H1 (cell line): Measurements from ENCODE around the gene KLF5. TPM values are rescaled to one million over a fixed set of nuclear protein-coding genes. Genes with fewer than 3 reads are reported as not detected.
A peak's percentile ranks its signal among the peaks of the same experiment; 100 is the strongest.

ENCODE experiments used
- CTCF ChIA-PET: fragments of 300-600 bp; sonication (Branson Sonifier 250); formaldehyde crosslinking; loops from one replicate; lab custom pipeline; 2021; ENCODE audit not compliant: partially characterized antibody; lab: Charles Lee
- POLR2A ChIA-PET: fragments of 300-600 bp; sonication (Branson Sonifier 250); formaldehyde crosslinking; loops from one replicate; lab custom pipeline; 2021; ENCODE audit warnings: inconsistent platforms; ENCODE audit not compliant: partially characterized antibody; lab: Charles Lee
- DNase-seq, 2 experiments: peaks; one replicate each; pipeline versions ENCODE4 v3.0.0 to v3.0.0-alpha.2; 2010 to 2022; ENCODE audit warnings: low spot score in 2 of 2, low read depth in 1 of 2, mixed read lengths in 1 of 2
- FAIRE-seq: peaks from 2 replicates; lab custom pipeline; 2011; peaks lifted over from hg19 to GRCh38; lab: Jason Lieb, UNC
- H2AFZ ChIP-seq: 2 replicates; pipeline ENCODE4 v1.8.1; 2012; ENCODE audit warnings: low read length, inconsistent platforms
- H2AK5ac ChIP-seq: 2 replicates; pipeline ENCODE4 v1.6.1; 2013; ENCODE audit warnings: low read depth, low read length
- H2BK120ac ChIP-seq: replicated peaks from 2 replicates; pipeline ENCODE3; 2013; ENCODE audit warnings: low read depth, low read length, inconsistent platforms
- H2BK12ac ChIP-seq: 2 replicates; pipeline ENCODE4 v1.6.1; 2013; ENCODE audit warnings: low read depth, low read length
- H2BK15ac ChIP-seq: 2 replicates; pipeline ENCODE4 v1.6.1; 2013; ENCODE audit warnings: low read length
- H2BK20ac ChIP-seq: 2 replicates; pipeline ENCODE4 v1.6.1; 2013; ENCODE audit warnings: low read length
- H2BK5ac ChIP-seq: 2 replicates; pipeline ENCODE4 v1.6.1; 2013; ENCODE audit warnings: low read depth, low read length
- H3K14ac ChIP-seq: 2 replicates; pipeline ENCODE4 v1.6.1; 2013; ENCODE audit warnings: inconsistent platforms; ENCODE audit not compliant: insufficient read length
- H3K18ac ChIP-seq: 2 replicates; pipeline ENCODE4 v1.6.1; 2013; ENCODE audit warnings: low read length; ENCODE audit errors: extremely low read depth
- H3K23ac ChIP-seq: 2 replicates; pipeline ENCODE4 v1.6.1; 2013; ENCODE audit warnings: inconsistent platforms; ENCODE audit not compliant: insufficient read length
- H3K23me2 ChIP-seq: 2 replicates; pipeline ENCODE4 v1.6.1; 2013; ENCODE audit warnings: low read depth, low read length
- H3K27ac ChIP-seq: 2 replicates; pipeline ENCODE4 v1.6.1; 2011; ENCODE audit warnings: low read depth, low read length, inconsistent platforms
- H3K27me3 ChIP-seq, 4 experiments: replicated peaks in 1 of 4; 1 replicate in 1 of 4; 2 replicates in 3 of 4; pipeline versions ENCODE4 v1.6.1 to v1.8.1; 2011 to 2013; ENCODE audit warnings: low read length in 3 of 4, mild to moderate bottlenecking in 3 of 4, inconsistent platforms in 2 of 4, mixed read lengths in 2 of 4, moderate library complexity in 1 of 4; ENCODE audit not compliant: control insufficient read depth in 3 of 4, insufficient read depth in 3 of 4; ENCODE audit errors: extremely low read depth in 1 of 4
- H3K36me3 ChIP-seq, 4 experiments: 2 replicates each; pipeline versions ENCODE4 v1.6.1 to v1.8.1; 2011 to 2013; ENCODE audit warnings: mild to moderate bottlenecking in 4 of 4, low read length in 3 of 4, moderate library complexity in 2 of 4, control low read depth in 1 of 4, inconsistent platforms in 1 of 4; ENCODE audit not compliant: insufficient read depth in 4 of 4, control insufficient read depth in 2 of 4
- H3K4ac ChIP-seq: replicated peaks from 2 replicates; pipeline ENCODE3; 2013; ENCODE audit warnings: low read length, low read depth, mixed read lengths, inconsistent platforms; ENCODE audit not compliant: insufficient read length
- H3K4me1 ChIP-seq, 4 experiments: replicated peaks in 1 of 4; 1 replicate in 1 of 4; 2 replicates in 3 of 4; pipeline versions ENCODE4 v1.6.1 to v1.8.1; 2011 to 2013; ENCODE audit warnings: low read length in 3 of 4, inconsistent platforms in 2 of 4, mixed read lengths in 1 of 4; ENCODE audit not compliant: insufficient read depth in 4 of 4, control insufficient read depth in 3 of 4
- H3K4me2 ChIP-seq, 2 experiments: 2 replicates each; pipeline versions ENCODE4 v1.6.1 to v1.8.1; 2011 to 2013; ENCODE audit warnings: low read depth in 2 of 2, low read length in 2 of 2, control low read depth in 1 of 2, inconsistent platforms in 1 of 2, mild to moderate bottlenecking in 1 of 2; ENCODE audit not compliant: insufficient read depth in 1 of 2
- H3K4me3 ChIP-seq, 4 experiments: fragments of 200-600, 300-600 bp in 1 of 4; sonication (generic), shearing (Covaris generic), sonication (Bioruptor Twin) in 1 of 4; 2 replicates each; pipeline versions ENCODE4 v1.5.1 to v1.8.1; 2011 to 2016; ENCODE audit warnings: low read length in 4 of 4, low read depth in 3 of 4, control low read depth in 2 of 4, inconsistent platforms in 2 of 4, mild to moderate bottlenecking in 2 of 4, mixed read lengths in 1 of 4, moderate library complexity in 1 of 4; ENCODE audit not compliant: insufficient read depth in 2 of 4; ENCODE audit errors: extremely low read depth in 1 of 4
- H3K56ac ChIP-seq: replicated peaks from 2 replicates; pipeline ENCODE3; 2013; ENCODE audit warnings: low read depth, mild to moderate bottlenecking, mixed read lengths, low read length, inconsistent platforms; ENCODE audit not compliant: insufficient read length
- H3K79me1 ChIP-seq: 2 replicates; pipeline ENCODE4 v1.6.1; 2013; ENCODE audit warnings: low read depth, low read length, control low read depth
- H3K79me2 ChIP-seq, 2 experiments: 2 replicates each; pipeline versions ENCODE4 v1.6.1 to v1.8.1; 2012 to 2013; ENCODE audit warnings: low read length in 2 of 2, mild to moderate bottlenecking in 2 of 2, inconsistent platforms in 1 of 2; ENCODE audit not compliant: insufficient read depth in 2 of 2, control insufficient read depth in 1 of 2
- H3K9ac ChIP-seq, 4 experiments: replicated peaks in 1 of 4; 1 replicate in 1 of 4; 2 replicates in 3 of 4; pipeline versions ENCODE4 v1.6.1 to v1.8.1; 2011 to 2013; ENCODE audit warnings: low read depth in 3 of 4, low read length in 3 of 4, control low read depth in 2 of 4, mild to moderate bottlenecking in 2 of 4, moderate library complexity in 2 of 4, inconsistent platforms in 1 of 4; ENCODE audit errors: extremely low read depth in 1 of 4
- H3K9me3 ChIP-seq, 2 experiments: 2 replicates each; pipeline versions ENCODE4 v1.6.1 to v1.8.1; 2012 to 2013; ENCODE audit warnings: mild to moderate bottlenecking in 2 of 2, moderate library complexity in 2 of 2, control low read depth in 1 of 2, inconsistent platforms in 1 of 2, low read depth in 1 of 2, low read length in 1 of 2, mixed read lengths in 1 of 2; ENCODE audit not compliant: insufficient read depth in 2 of 2
- H4K20me1 ChIP-seq, 2 experiments: replicated peaks in 1 of 2; 2 replicates each; pipeline versions ENCODE3 to v1.8.1; 2011 to 2013; ENCODE audit warnings: inconsistent platforms in 2 of 2, low read length in 2 of 2, mild to moderate bottlenecking in 1 of 2; ENCODE audit not compliant: insufficient read depth in 2 of 2, control insufficient read depth in 1 of 2
- H4K5ac ChIP-seq: 2 replicates; pipeline ENCODE4 v1.6.1; 2013; ENCODE audit warnings: low read length, low read depth, mixed read lengths, inconsistent platforms; ENCODE audit not compliant: insufficient read length
- H4K8ac ChIP-seq: 2 replicates; pipeline ENCODE4 v1.8.0; 2013; ENCODE audit warnings: mild to moderate bottlenecking, moderate library complexity, low read length, inconsistent platforms; ENCODE audit not compliant: insufficient read depth; ENCODE audit errors: extremely low read depth
- H4K91ac ChIP-seq: replicated peaks from 2 replicates; pipeline ENCODE3; 2013; ENCODE audit warnings: low read length, mixed read lengths, inconsistent platforms; ENCODE audit not compliant: insufficient read length
- CEBPB ChIP-seq: IDR thresholded peaks from 2 replicates; pipeline ENCODE4 v1.6.1; 2012; ENCODE audit warnings: low read depth, low read length
- EZH2 ChIP-seq: fragments of 200-600 bp; sonication (generic); IDR thresholded peaks from 2 replicates; pipeline ENCODE4 v1.7.1; 2012; ENCODE audit warnings: low read depth, mild to moderate bottlenecking, moderate library complexity, low read length, inconsistent platforms; ENCODE audit not compliant: severe bottlenecking
- JUN ChIP-seq: IDR thresholded peaks from 2 replicates; pipeline ENCODE4 v1.6.1; 2011; ENCODE audit warnings: low read depth, mild to moderate bottlenecking, improper control_type of control experiment, low read length
- NRF1 ChIP-seq: IDR thresholded peaks from 2 replicates; pipeline ENCODE4 v1.6.1; 2011; ENCODE audit warnings: mild to moderate bottlenecking, low read depth, low read length, improper control_type of control experiment
- PHF8 ChIP-seq: fragments of 200-600 bp; sonication (generic); conservative IDR thresholded peaks from 2 replicates; pipeline ENCODE4 v1.7.1; 2012; ENCODE audit warnings: low read depth, mild to moderate bottlenecking, inconsistent platforms, low read length, moderate library complexity
- RXRA ChIP-seq: IDR thresholded peaks from 2 replicates; pipeline ENCODE4 v1.6.1; 2011; ENCODE audit warnings: low read depth, mild to moderate bottlenecking, low read length, moderate library complexity; ENCODE audit not compliant: insufficient read depth
- SIRT6 ChIP-seq: IDR thresholded peaks from one replicate; pipeline ENCODE4 v1.7.1; 2012; ENCODE audit warnings: low read length, inconsistent platforms
- TEAD4 ChIP-seq: IDR thresholded peaks from 2 replicates; pipeline ENCODE4 v1.6.1; 2012; ENCODE audit warnings: low read depth, low read length, inconsistent platforms, mixed read lengths
- USF2 ChIP-seq: IDR thresholded peaks from 2 replicates; pipeline ENCODE4 v1.6.1; 2011; ENCODE audit warnings: low read length, improper control_type of control experiment
- WGBS, 2 experiments: shearing (Covaris generic) in 1 of 2; methylation state at CpG; one replicate each; pipeline versions ENCODE4 v1.1.6 to v1.1.7; 2013 to 2015; ENCODE audit warnings: low lambda C conversion rate in 2 of 2, mixed read lengths in 2 of 2, inconsistent platforms in 1 of 2, low coverage in 1 of 2, missing lambda C conversion rate in 1 of 2; ENCODE audit not compliant: insufficient replicate concordance in 2 of 2, insufficient coverage in 1 of 2, insufficient read length in 1 of 2; ENCODE audit errors: extremely low coverage in 1 of 2, missing lambda C conversion rate in 1 of 2; 5-methylcytosine and 5-hydroxymethylcytosine counted together
- polyA plus RNA-seq, 7 experiments: library from polyadenylated mRNA; depleted of rRNA in 3 of 7; stranded (reverse) in 5 of 7; unstranded in 2 of 7; fragments of >200 nt in 5 of 7; fragments of 200-250 nt in 2 of 7; gene quantifications; 1 replicate in 5 of 7; 2 replicates in 1 of 7; 4 replicates in 1 of 7; pipeline versions ENCODE4 v1.2.1 to v1.2.3, GENCODE V29; 2011 to 2013; ENCODE audit warnings: missing spikeins in 2 of 7, mixed read lengths in 2 of 7
- total RNA-seq: library from RNA; stranded (reverse); fragmentation: NEBNext Ultra II Directional; extraction: Animal tissue kit (Norgen Biotek cat#: 25700); gene quantifications from 2 replicates; pipeline ENCODE4 v1.2.1, GENCODE V29; 2021

Gene KLF5
- total and polyA plus RNA-seq, 2 of the 8 experiments (the other 6 are each of a cell fraction or from before 2014, with no cell fraction given), result 1.2 to 2.3 TPM

- H3K4ac ChIP-seq, result no peak overlapping the region
- H4K8ac ChIP-seq, result no peak overlapping the region
- H2BK20ac ChIP-seq, result no peak overlapping the region
- no peaks in the 10 kb centered on the region for H3K23me2 ChIP-seq
- no peak overlapping the region for H4K91ac ChIP-seq
- CTCF ChIA-PET, result no interaction called here
- 84% methylated on average over 3 of the region's 4 CpGs; no CpG with 5 or more reads in 1 of the 2 experiments for WGBS, 2 experiments
- no peak overlapping the region for H3K27ac ChIP-seq
- no peak overlapping the region for H2BK5ac ChIP-seq
- H3K36me3 ChIP-seq, result no peaks in the 10 kb centered on the region
- H4K20me1 ChIP-seq, result no peaks in the 10 kb centered on the region
- no peak overlapping the region for H3K56ac ChIP-seq
- H3K14ac ChIP-seq, result no peak overlapping the region
- FAIRE-seq (no peak), DNase-seq (no peak)
- H3K79me2 ChIP-seq, result no peaks in the 10 kb centered on the region
- no peak overlapping the region for H2AK5ac ChIP-seq
- H2AFZ ChIP-seq, result no peak overlapping the region
- no peak overlapping the region for H3K18ac ChIP-seq
- no peak overlapping the region for H3K4me3 ChIP-seq
- H4K5ac ChIP-seq, result no peak overlapping the region
- no peak overlapping the region for H2BK12ac ChIP-seq
- no peaks in the 10 kb centered on the region for H3K4me1 ChIP-seq
- H3K23ac ChIP-seq, result no peak overlapping the region
- no peaks in the 10 kb centered on the region for H3K27me3 ChIP-seq
- no peak overlapping the region for H3K4me2 ChIP-seq
- H3K9ac ChIP-seq, result no peak overlapping the region
- H2BK15ac ChIP-seq, result 0 out of 2 replicates have a peak overlapping the region, but pooled peaks have one; percentile 54
- no peak overlapping the region for H2BK120ac ChIP-seq
- POLR2A ChIA-PET, result interaction anchor here (0.6 kb wide), 1 partner anchor 115 kb away, joined by 4 read pairs; no protein-coding TSS in a partner anchor
- no peaks in the 10 kb centered on the region for H3K79me1 ChIP-seq
- H3K9me3 ChIP-seq, result no peaks in the 10 kb centered on the region
- no peak for TF ChIP-seq JUN
- TF ChIP-seq SIRT6, result no peak
- no peak for TF ChIP-seq CEBPB
- TF ChIP-seq USF2, result no peak
- TF ChIP-seq TEAD4, result no peak
- TF ChIP-seq EZH2, result no peak
- no peak for TF ChIP-seq PHF8
- TF ChIP-seq RXRA, result no peak
- TF ChIP-seq NRF1, result no peak
Measured at GRCh38 chr13:73081256-73081915, 22.6 kb downstream of the KLF5 start.
